GM19238 (cell line): ENCODE measurements around the gene VASH2.
"Not testable (repeated sequence)": the region's sequence is repeated elsewhere in the genome, so short reads cannot be mapped to it uniquely, and the experiment has no call there.

Experiments
- DNase-seq: peaks from one replicate; pipeline ENCODE4 v3.0.0; 2011; ENCODE audit warnings: low spot score; ENCODE audit not compliant: insufficient read length

Gene VASH2

GRCh38 chr1:212980123-212980785 is 29.9 kb downstream of the VASH2 start:
- DNase-seq, result no peak

GRCh38 chr1:212981025-212981495 is 30.7 kb downstream of the VASH2 start:
- no peak for DNase-seq

- DNase-seq, result no peak
Observed at GRCh38 chr1:212981571-212982328, 31.4 kb downstream of the VASH2 start.

- DNase-seq, result no peak
Observed at GRCh38 chr1:212982430-212983152, 32.2 kb downstream of the VASH2 start.

- DNase-seq, result no peak
Observed at GRCh38 chr1:212983482-212983881, 33.1 kb downstream of the VASH2 start.

- DNase-seq, result no peak
Observed at GRCh38 chr1:212984522-212985291, 34.4 kb downstream of the VASH2 start.

- no peak for DNase-seq
Observed at GRCh38 chr1:212986551-212986950, 36.2 kb downstream of the VASH2 start.

- no peak for DNase-seq
Observed at GRCh38 chr1:212987702-212988322, 37.5 kb downstream of the VASH2 start.

- DNase-seq, result no peak
Observed at GRCh38 chr1:212990276-212990675, 39.9 kb downstream of the VASH2 start.

- DNase-seq, result not testable (repeated sequence)
Observed at GRCh38 chr1:212993960-212994359, 43.6 kb downstream of the VASH2 start.

- no peak for DNase-seq
Observed at GRCh38 chr1:212994926-212995325, 44.6 kb downstream of the VASH2 start.

GRCh38 chr1:213003256-213003655 is 52.9 kb downstream of the VASH2 start:
- no peak for DNase-seq

- DNase-seq, result no peak
Observed at GRCh38 chr1:213008564-213008963, 58.2 kb downstream of the VASH2 start.

- no peak for DNase-seq
Observed at GRCh38 chr1:213014642-213015041, 64.3 kb downstream of the VASH2 start.

GRCh38 chr1:213015099-213016050 is 65.0 kb downstream of the VASH2 start, which contains the start of gene ANGEL2:
ANGEL2 (minus strand) TSS chr1:213015867; CDS start chr1:213015671, 196 bp downstream.
- DNase-seq, result peak; percentile 81

- no peak for DNase-seq
Observed at GRCh38 chr1:213017447-213018273, 67.3 kb downstream of the VASH2 start.

GRCh38 chr1:213019450-213019849 is 69.1 kb downstream of the VASH2 start:
- DNase-seq, result no peak

- no peak for DNase-seq
Observed at GRCh38 chr1:213020016-213020415, 69.7 kb downstream of the VASH2 start.

GRCh38 chr1:213027024-213027423 is 76.7 kb downstream of the VASH2 start:
- not testable (repeated sequence) for DNase-seq
